Upper lobe of right lung (tissue), 1 donor: ENCODE data around the gene ALK. TPM values are rescaled to one million over a fixed set of nuclear protein-coding genes. Genes with fewer than 3 reads are reported as not detected.
"Not testable (repeated sequence)": the region's sequence is repeated elsewhere in the genome, so short reads cannot be mapped to it uniquely, and the experiment has no call there.

ENCODE experiments used
- ATAC-seq: fragments of 200-7000 bp; cut with Tn5 transposase; one replicate; pipeline ENCODE4 v1.9.1; 2020; ENCODE audit warnings: mild to moderate bottlenecking, moderate library complexity
- DNase-seq: peaks from one replicate; pipeline ENCODE4 v3.0.0-alpha.2; 2020
- H3K27ac ChIP-seq: fragments of 200-600 bp; one replicate; pipeline ENCODE4 v1.8.0; 2022
- H3K27me3 ChIP-seq: fragments of 200-600 bp; one replicate; pipeline ENCODE4 v1.8.0; 2022; ENCODE audit warnings: mild to moderate bottlenecking
- H3K36me3 ChIP-seq: fragments of 200-600 bp; one replicate; pipeline ENCODE4 v1.8.0; 2022
- H3K4me1 ChIP-seq: fragments of 200-600 bp; one replicate; pipeline ENCODE4 v1.8.0; 2022
- H3K4me3 ChIP-seq: fragments of 200-600 bp; one replicate; pipeline ENCODE4 v1.8.0; 2022; ENCODE audit warnings: mild to moderate bottlenecking
- H3K9me3 ChIP-seq: fragments of 200-600 bp; one replicate; pipeline ENCODE4 v1.8.0; 2022
- intact Hi-C: fragments of 100-400 bp; cut with DNase I; formaldehyde crosslinking; loops from one replicate; pipeline ENCODE4 v1.11.0; 2022
- total RNA-seq: library from RNA; stranded (reverse); fragmentation: NEBNext Ultra II Directional; extraction: Animal tissue kit (Norgen Biotek cat#: 25700); gene quantifications from one replicate; pipeline ENCODE4 v1.2.1, GENCODE V29; 2021
- TF ChIP-seq, protein P1 (sequence below): fragments of 200-600 bp; IDR thresholded peaks from one replicate; pipeline ENCODE4 v1.8.0; 2022; ENCODE audit warnings: antibody characterized with exemption
- donor health status: DM: no; HTN: yes; CAD: no; lungs with severe emphysema.

Gene ALK
- total RNA-seq, 1 donor from 2014 or later: not detected

DNA sequence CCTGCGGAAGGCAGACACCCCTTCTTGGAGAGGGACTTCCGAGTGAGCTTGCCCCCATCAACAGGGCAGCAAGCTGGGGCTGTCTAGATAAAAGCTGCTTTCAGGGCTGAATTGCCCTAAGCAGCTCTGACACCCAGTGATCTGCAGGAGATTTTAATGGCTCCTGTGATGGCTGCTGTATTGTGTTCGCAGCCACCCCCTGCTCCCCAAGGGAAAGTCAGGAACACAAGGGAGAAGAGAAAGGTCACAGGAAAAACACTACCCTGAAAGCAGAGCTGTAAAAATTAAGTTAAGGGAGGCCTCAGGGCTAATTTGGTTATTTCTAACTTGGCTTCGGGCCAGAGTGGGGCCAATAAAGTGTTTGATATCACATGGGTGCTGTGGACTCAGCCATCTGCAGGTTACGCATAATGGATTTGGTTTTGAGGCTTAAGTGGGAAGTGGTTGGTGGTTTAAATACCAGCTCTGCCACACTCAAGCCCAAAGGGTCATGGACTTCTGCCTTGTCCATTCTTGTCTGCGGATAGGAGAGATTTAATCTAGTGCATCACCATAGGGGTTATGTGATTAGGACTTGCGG, 658.6 kb downstream of the ALK start:
- no peaks in the 10 kb centered on the region for H3K36me3 ChIP-seq
- H3K27ac ChIP-seq: no peak overlapping the region
- intact Hi-C loops: no loop called here

DNA sequence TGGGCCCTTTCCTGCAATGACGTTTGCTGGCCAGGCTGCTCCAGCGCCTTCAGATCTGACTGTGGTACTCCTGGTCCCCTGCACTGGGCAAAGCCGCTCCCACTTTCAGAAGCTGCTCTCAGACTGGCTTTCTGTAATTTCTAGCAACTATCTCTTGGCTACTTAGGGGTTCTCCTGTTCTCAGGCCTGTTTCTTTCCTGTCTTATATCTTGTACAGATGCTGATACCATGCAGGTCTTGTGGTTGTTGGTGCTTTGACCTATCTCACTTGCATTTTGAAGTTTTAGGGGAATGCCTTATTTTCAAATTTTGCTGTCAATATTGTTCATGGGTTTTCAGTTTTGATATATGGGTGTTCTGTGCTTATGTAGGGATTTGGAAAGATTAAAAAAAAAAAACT, 660.4 kb downstream of the ALK start:
- no peaks in the 10 kb centered on the region for H3K4me1 ChIP-seq
- no peaks in the 10 kb centered on the region for H3K9me3 ChIP-seq
- no peak for DNase-seq
- no peaks in the 10 kb centered on the region for H3K27me3 ChIP-seq
- no peak overlapping the region for H3K4me3 ChIP-seq
- ATAC-seq: no peak
- TF ChIP-seq, protein P1, sequence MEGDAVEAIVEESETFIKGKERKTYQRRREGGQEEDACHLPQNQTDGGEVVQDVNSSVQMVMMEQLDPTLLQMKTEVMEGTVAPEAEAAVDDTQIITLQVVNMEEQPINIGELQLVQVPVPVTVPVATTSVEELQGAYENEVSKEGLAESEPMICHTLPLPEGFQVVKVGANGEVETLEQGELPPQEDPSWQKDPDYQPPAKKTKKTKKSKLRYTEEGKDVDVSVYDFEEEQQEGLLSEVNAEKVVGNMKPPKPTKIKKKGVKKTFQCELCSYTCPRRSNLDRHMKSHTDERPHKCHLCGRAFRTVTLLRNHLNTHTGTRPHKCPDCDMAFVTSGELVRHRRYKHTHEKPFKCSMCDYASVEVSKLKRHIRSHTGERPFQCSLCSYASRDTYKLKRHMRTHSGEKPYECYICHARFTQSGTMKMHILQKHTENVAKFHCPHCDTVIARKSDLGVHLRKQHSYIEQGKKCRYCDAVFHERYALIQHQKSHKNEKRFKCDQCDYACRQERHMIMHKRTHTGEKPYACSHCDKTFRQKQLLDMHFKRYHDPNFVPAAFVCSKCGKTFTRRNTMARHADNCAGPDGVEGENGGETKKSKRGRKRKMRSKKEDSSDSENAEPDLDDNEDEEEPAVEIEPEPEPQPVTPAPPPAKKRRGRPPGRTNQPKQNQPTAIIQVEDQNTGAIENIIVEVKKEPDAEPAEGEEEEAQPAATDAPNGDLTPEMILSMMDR: no peak
- H3K27ac ChIP-seq: no peak overlapping the region
- H3K36me3 ChIP-seq: no peaks in the 10 kb centered on the region
- intact Hi-C loops: no loop called here

More for the DNA sequence above, 658.6 kb downstream of the ALK start:
- ATAC-seq (no peak), DNase-seq (no peak)
- Histone ChIP-seq H3K27me3 (no peaks in the 10 kb centered on the region), H3K9me3 (no peaks in the 10 kb centered on the region), H3K4me1 (no peaks in the 10 kb centered on the region), H3K4me3 (no peak overlapping the region)
- TF ChIP-seq, protein P1: no peak

DNA sequence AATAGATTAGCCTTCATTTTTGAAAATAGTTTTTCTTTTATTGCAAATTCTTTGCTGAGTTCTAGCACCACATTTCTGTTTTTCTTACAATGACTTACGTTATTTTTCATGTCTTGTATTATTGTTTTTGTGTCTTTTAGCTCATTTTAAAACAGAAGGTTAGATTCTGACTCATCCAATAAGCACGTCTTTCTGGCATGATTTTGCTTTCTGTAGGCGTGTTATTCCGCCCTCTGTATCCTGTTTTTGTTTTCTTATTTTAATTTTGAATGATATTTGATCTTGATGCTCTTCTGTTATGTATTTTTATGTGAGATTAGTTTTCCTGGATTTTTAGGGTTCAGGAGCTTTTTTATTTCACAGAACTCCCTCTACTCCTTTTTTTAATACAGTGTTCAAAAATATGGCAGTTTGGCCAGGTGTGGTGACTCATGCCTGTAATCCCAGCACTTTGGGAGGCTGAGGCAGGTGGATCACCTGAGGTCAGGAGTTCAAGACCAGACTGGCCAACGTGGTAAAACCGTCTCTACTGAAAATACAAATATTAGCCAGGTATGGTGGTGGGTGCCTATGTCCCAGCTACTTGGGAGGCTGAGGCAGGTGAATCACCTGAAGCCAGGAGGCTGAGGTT, 661.1 kb downstream of the ALK start:
- no peaks in the 10 kb centered on the region for H3K9me3 ChIP-seq
- TF ChIP-seq, protein P1: no peak
- H3K4me3 ChIP-seq: no peak overlapping the region
- H3K36me3 ChIP-seq: no peaks in the 10 kb centered on the region
- ATAC-seq: no peak
- DNase-seq: no peak
- H3K4me1 ChIP-seq: no peaks in the 10 kb centered on the region
- intact Hi-C loops: no loop called here
- no peak overlapping the region for H3K27ac ChIP-seq
- no peaks in the 10 kb centered on the region for H3K27me3 ChIP-seq

DNA sequence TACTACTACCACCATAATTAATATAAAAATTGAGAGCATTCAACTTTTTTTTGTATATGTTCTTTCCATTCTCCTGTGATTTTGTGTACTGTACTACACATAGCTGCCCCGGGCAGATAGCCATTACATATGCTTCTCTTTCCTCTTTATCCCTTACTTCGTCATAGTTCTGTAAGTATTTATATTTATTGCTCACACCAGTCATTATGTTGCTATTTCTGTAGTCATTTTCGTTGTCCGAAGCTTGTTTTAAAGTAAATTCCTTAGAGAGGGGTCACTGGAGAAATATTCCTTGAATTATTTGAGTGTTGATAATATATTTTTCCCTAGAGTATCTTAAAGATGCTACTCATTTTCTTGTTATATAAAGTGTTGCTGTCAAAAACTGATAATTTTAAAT, 662.2 kb downstream of the ALK start:
- TF ChIP-seq, protein P1: no peak

DNA sequence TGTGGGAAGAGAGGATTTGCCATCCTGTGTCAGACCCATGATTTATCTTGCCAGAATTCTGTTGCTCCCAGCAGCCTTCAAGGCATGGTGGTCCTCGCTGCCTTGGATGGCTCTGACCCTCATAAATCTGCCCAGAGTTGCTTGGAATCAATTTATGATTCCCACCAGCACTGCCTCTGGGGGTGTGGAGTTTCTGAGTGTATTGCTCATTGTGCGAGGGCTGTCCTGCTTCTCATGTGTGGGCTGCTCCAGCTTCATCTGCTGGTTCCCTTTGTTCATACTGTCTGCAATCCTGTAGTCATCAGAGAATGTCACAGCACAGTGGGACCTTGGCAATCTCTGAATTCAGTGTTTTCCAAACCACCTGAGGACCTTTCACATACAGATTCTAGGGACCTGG, 666.4 kb downstream of the ALK start:
- no peaks in the 10 kb centered on the region for H3K9me3 ChIP-seq
- intact Hi-C loops: no loop called here
- ATAC-seq (no peak), DNase-seq (no peak)
- no peaks in the 10 kb centered on the region for H3K27me3 ChIP-seq
- H3K36me3 ChIP-seq: no peaks in the 10 kb centered on the region
- TF ChIP-seq, protein P1: no peak
- no peak overlapping the region for H3K4me3 ChIP-seq
- no peak overlapping the region for H3K27ac ChIP-seq
- H3K4me1 ChIP-seq: no peaks in the 10 kb centered on the region

More for the DNA sequence above, 662.2 kb downstream of the ALK start:
- ATAC-seq (no peak), DNase-seq (no peak)
- no peak overlapping the region for H3K27ac ChIP-seq
- no peak overlapping the region for H3K4me3 ChIP-seq
- no peaks in the 10 kb centered on the region for H3K4me1 ChIP-seq
- no peaks in the 10 kb centered on the region for H3K9me3 ChIP-seq
- H3K36me3 ChIP-seq: no peaks in the 10 kb centered on the region
- H3K27me3 ChIP-seq: no peaks in the 10 kb centered on the region
- intact Hi-C loops: no loop called here

DNA sequence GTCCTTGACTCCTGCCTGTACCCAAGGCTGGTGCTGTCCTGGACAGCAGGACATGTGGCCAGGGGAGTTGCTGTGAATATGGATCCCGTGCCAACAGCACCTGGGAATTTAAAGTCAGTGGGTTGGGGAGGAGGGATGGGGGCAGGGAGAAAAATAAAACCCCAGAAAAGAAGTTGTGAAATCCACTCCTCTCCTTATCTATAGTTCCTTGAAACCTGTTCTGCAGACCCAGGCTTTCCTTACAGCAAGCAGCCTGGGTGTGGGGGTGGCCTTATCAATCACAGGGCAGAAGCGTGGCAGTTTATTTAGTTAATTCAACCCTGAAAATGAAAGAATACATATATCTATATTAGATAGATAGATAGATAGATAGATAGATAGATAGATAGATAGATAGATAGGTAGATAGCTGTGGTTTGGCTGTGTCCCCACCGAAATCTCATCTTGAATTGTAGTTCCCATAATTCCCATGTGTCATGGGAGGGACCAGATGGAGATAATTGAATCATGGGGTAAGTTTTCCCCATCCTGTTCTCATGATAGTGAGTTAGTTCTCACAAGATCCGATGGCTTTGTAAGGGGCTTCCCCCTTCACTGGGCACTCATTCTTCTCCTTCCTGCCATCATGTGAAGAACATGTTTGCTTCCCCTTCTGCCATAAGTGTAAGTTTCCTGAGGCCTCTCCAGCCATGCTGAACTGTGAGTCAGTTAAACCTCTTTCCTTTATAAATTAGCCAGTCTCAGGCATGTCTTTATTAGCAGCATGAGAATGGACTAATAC, 667.7 kb downstream of the ALK start:
- H3K27ac ChIP-seq, DNase-seq, H3K4me3 ChIP-seq, ATAC-seq, H3K27me3 ChIP-seq, H3K36me3 ChIP-seq, intact Hi-C loops, H3K4me1 ChIP-seq, H3K9me3 ChIP-seq: not testable (repeated sequence)
